ENCODE results near the gene TMEM63C.

TMEM63C gene

DNA sequence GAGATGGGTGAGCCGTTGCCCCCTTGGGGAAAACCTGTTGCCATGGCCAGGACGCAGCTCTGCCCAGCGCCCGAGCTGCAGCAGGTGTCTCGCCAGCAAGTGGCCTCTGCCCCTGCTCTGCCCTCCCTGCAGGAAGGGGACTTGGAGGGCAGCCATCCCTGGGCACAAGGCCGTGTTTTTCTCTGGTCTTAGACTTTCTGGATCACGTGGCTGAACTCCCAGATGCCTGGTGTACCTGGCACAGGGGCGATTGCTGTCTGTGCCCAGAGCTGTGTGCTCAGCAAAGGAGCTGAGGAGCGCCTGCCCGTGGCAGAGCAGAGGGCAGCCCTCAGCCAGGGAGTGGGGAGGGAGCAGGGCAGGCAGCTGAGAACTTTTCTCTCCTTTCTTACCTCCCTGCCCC is 38.0 kb downstream of the TMEM63C start:
- H3K36me3 ChIP-seq (ENCODE audit: control insufficient read depth in 1 of 2, insufficient read depth in 2 of 2, low read length in 2 of 2), result no peaks in the 10 kb centered on the region
- no peak overlapping the region for H2AK5ac ChIP-seq (ENCODE audit: low read length)
- no peak overlapping the region for H3K23ac ChIP-seq (ENCODE audit: low read length)
- no peak overlapping the region for H2BK12ac ChIP-seq (ENCODE audit: low read length)
- H2AFZ ChIP-seq (ENCODE audit: insufficient read depth, low read length, poor library complexity), result no peak overlapping the region
- no peaks in the 10 kb centered on the region for H3K9me3 ChIP-seq (ENCODE audit: insufficient read depth, low read depth, low read length)
- no peak overlapping the region for H3K27ac ChIP-seq (ENCODE audit: low read depth, low read length)
- H2BK120ac ChIP-seq (ENCODE audit: insufficient read depth, low read length, poor library complexity), result no peak overlapping the region
- H4K91ac ChIP-seq (ENCODE audit: low read depth, low read length), result no peak overlapping the region
- H3K4me3 ChIP-seq (ENCODE audit: low read depth, low read length), result no peak overlapping the region
- no peak overlapping the region for H3K14ac ChIP-seq (ENCODE audit: low read length)
- H4K8ac ChIP-seq (ENCODE audit: low read depth, low read length), result no peak overlapping the region
- DNase-seq, result no peak
- WGBS (ENCODE audit: extremely low coverage, insufficient coverage, insufficient read length), result no CpG with 5 or more reads among the region's 10 CpGs
- no peak overlapping the region for H4K12ac ChIP-seq (ENCODE audit: low read depth, low read length)
- H3K9ac ChIP-seq (ENCODE audit: low read length), result no peak overlapping the region
- no peaks in the 10 kb centered on the region for H3K4me1 ChIP-seq (ENCODE audit: control insufficient read depth in 1 of 2, insufficient read depth in 2 of 2, low read length in 2 of 2)
- H3K27me3 ChIP-seq (ENCODE audit: insufficient read depth, low read length), result no peaks in the 10 kb centered on the region
- no peak overlapping the region for H2BK5ac ChIP-seq (ENCODE audit: low read depth, low read length, poor library complexity)
- H3K18ac ChIP-seq (ENCODE audit: low read length), result no peak overlapping the region
- no peaks in the 10 kb centered on the region for H3K79me2 ChIP-seq (ENCODE audit: control insufficient read depth, insufficient read depth, low read length, poor library complexity)
- H3K4ac ChIP-seq (ENCODE audit: low read depth, low read length), result no peak overlapping the region
- H3K79me1 ChIP-seq (ENCODE audit: low read length), result no peaks in the 10 kb centered on the region
- H3K4me2 ChIP-seq (ENCODE audit: low read length), result no peak overlapping the region

DNA sequence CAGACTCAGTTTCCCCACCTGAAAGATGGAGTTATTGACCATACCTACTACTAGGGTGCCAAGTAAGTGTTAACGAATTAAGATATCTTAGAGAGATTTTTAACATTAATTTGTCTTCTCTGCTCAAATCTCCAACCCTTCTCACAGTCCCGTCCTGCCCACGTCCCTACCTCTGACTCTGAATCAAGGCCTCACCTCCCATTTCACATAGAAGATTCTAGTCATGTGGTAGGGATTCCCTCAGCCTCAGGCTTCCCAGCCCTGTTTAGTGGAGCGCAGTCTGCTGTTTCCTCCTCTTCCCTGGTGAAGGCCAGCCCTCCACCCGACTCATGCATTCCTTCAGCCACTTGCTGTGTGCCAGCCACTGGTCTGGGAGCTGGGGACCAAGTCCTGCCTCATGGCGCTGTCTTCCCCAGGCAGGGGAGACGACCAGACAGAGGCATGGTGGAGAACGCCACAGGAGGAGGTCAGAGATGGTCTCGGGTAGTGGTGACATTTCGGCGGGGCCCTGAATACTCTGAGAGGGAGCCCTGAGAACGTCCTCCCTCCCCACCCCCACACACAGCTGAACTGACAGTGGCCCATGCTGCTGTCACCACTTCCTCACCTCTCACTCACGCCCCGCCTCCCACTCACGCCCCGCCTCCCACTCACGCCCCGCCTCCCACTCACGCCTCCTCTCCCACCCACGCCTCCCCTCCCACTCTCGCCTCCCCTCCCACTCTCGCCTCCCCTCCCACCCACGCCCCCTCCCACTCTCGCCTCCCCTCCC is 38.8 kb downstream of the TMEM63C start:
- Histone ChIP-seq H3K4me3 (ENCODE audit: low read depth, low read length) (no peak overlapping the region), H3K4me1 (ENCODE audit: control insufficient read depth in 1 of 2, insufficient read depth in 2 of 2, low read length in 2 of 2) (no peaks in the 10 kb centered on the region), H3K9me3 (ENCODE audit: insufficient read depth, low read depth, low read length) (no peaks in the 10 kb centered on the region), H2AK5ac (ENCODE audit: low read length) (no peak overlapping the region), H3K27me3 (ENCODE audit: insufficient read depth, low read length) (no peaks in the 10 kb centered on the region), H3K14ac (ENCODE audit: low read length) (no peak overlapping the region), H3K36me3 (ENCODE audit: control insufficient read depth in 1 of 2, insufficient read depth in 2 of 2, low read length in 2 of 2) (no peaks in the 10 kb centered on the region), H2BK12ac (ENCODE audit: low read length) (no peak overlapping the region), H3K9ac (ENCODE audit: low read length) (no peak overlapping the region), H4K8ac (ENCODE audit: low read depth, low read length) (no peak overlapping the region), H4K12ac (ENCODE audit: low read depth, low read length) (no peak overlapping the region), H3K79me1 (ENCODE audit: low read length) (no peaks in the 10 kb centered on the region), H4K91ac (ENCODE audit: low read depth, low read length) (no peak overlapping the region), H3K27ac (ENCODE audit: low read depth, low read length) (no peak overlapping the region), H3K79me2 (ENCODE audit: control insufficient read depth, insufficient read depth, low read length, poor library complexity) (no peaks in the 10 kb centered on the region), H3K23ac (ENCODE audit: low read length) (no peak overlapping the region), H3K4me2 (ENCODE audit: low read length) (no peak overlapping the region), H2AFZ (ENCODE audit: insufficient read depth, low read length, poor library complexity) (no peak overlapping the region), H3K4ac (ENCODE audit: low read depth, low read length) (no peak overlapping the region), H2BK5ac (ENCODE audit: low read depth, low read length, poor library complexity) (no peak overlapping the region), H2BK120ac (ENCODE audit: insufficient read depth, low read length, poor library complexity) (no peak overlapping the region), H3K18ac (ENCODE audit: low read length) (no peak overlapping the region)
- no peak for DNase-seq
- WGBS (ENCODE audit: extremely low coverage, insufficient coverage, insufficient read length), result no CpG with 5 or more reads among the region's 24 CpGs

DNA sequence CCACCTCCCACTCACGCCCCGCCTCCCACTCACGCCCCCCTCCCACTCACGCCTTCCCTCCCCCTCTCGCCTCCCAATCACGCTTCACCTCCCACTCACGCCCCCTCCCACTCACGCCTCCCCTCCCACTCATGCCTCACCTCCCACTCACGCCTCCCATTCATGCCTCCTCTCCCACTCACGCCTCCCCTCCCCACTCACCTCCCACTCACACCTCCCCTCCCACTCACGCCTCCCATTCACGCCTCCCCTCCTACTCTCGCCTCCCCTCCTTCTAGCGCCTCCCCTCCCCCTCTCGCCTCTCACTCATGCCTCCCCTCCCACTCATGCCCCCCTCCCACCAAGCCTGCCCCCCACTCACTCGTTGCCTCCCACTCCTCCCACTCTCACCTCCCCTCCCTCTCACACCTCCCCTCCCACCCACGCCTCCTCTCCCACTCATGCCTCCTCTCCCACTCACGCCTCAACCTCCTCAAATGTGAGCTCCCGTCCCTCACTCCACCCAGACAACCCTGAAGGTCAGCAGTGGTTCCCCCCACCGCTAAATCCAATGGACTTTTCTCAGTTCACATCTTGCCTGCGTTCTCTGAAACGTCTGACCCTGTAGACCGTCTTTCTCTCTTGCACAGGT is 39.8 kb downstream of the TMEM63C start:
- Histone ChIP-seq H3K36me3 (ENCODE audit: control insufficient read depth in 1 of 2, insufficient read depth in 2 of 2, low read length in 2 of 2) (no peaks in the 10 kb centered on the region), H3K4me1 (ENCODE audit: control insufficient read depth in 1 of 2, insufficient read depth in 2 of 2, low read length in 2 of 2) (no peaks in the 10 kb centered on the region), H3K4ac (ENCODE audit: low read depth, low read length) (no peak overlapping the region), H2BK120ac (ENCODE audit: insufficient read depth, low read length, poor library complexity) (no peak overlapping the region), H2BK12ac (ENCODE audit: low read length) (no peak overlapping the region), H2BK5ac (ENCODE audit: low read depth, low read length, poor library complexity) (no peak overlapping the region), H3K23ac (ENCODE audit: low read length) (no peak overlapping the region), H3K27ac (ENCODE audit: low read depth, low read length) (no peak overlapping the region), H3K18ac (ENCODE audit: low read length) (no peak overlapping the region), H3K14ac (ENCODE audit: low read length) (no peak overlapping the region), H3K79me2 (ENCODE audit: control insufficient read depth, insufficient read depth, low read length, poor library complexity) (no peaks in the 10 kb centered on the region), H2AFZ (ENCODE audit: insufficient read depth, low read length, poor library complexity) (no peak overlapping the region), H3K4me2 (ENCODE audit: low read length) (no peak overlapping the region), H3K9me3 (ENCODE audit: insufficient read depth, low read depth, low read length) (no peaks in the 10 kb centered on the region), H4K8ac (ENCODE audit: low read depth, low read length) (no peak overlapping the region), H4K12ac (ENCODE audit: low read depth, low read length) (no peak overlapping the region), H3K27me3 (ENCODE audit: insufficient read depth, low read length) (no peaks in the 10 kb centered on the region), H4K91ac (ENCODE audit: low read depth, low read length) (no peak overlapping the region), H3K4me3 (ENCODE audit: low read depth, low read length) (no peak overlapping the region), H3K79me1 (ENCODE audit: low read length) (no peaks in the 10 kb centered on the region), H2AK5ac (ENCODE audit: low read length) (no peak overlapping the region), H3K9ac (ENCODE audit: low read length) (no peak overlapping the region)
- over 99% methylated on average over 7 of the region's 23 CpGs for WGBS (ENCODE audit: extremely low coverage, insufficient coverage, insufficient read length)
- no peak for DNase-seq

DNA sequence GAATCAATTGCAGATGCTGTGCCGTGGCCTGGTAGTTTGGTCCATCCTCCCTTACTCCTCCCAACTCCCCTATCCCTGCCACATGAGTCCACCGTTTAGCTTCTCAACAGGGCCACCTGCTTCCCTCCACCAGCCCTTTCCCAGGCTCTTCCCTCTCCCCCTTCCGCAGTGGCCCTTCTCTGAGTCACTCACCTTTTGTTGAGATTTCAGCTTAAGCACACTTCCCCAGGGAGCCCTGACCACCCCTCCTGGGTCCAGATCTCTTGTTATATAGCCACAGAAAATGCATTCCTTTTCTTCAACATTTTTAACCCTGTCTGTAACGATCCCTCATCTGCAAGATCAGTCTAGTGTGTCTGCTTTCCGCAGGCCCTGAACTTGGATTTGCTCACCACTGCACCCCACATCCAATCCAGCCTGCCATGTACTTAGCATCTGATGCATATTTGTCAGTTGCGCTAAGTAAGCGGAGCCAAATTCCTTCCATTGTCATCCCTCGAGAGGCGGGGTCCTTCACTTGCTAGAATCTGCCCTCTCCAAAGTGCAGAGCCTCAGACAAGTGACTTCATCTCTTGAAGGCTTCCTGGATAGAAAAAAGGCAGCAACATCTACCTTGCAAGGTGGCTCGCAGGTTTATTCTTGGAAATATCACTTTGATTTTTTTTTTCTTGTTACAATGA is 41.1 kb downstream of the TMEM63C start:
- H3K27ac ChIP-seq (ENCODE audit: low read depth, low read length), result no peak overlapping the region
- no peak overlapping the region for H4K91ac ChIP-seq (ENCODE audit: low read depth, low read length)
- H3K23ac ChIP-seq (ENCODE audit: low read length), result no peak overlapping the region
- no peak overlapping the region for H2BK5ac ChIP-seq (ENCODE audit: low read depth, low read length, poor library complexity)
- H3K79me1 ChIP-seq (ENCODE audit: low read length), result no peaks in the 10 kb centered on the region
- H2AK5ac ChIP-seq (ENCODE audit: low read length), result no peak overlapping the region
- no peak overlapping the region for H4K12ac ChIP-seq (ENCODE audit: low read depth, low read length)
- H3K27me3 ChIP-seq (ENCODE audit: insufficient read depth, low read length), result no peaks in the 10 kb centered on the region
- H3K4me2 ChIP-seq (ENCODE audit: low read length), result no peak overlapping the region
- no peak overlapping the region for H4K8ac ChIP-seq (ENCODE audit: low read depth, low read length)
- no peak overlapping the region for H2AFZ ChIP-seq (ENCODE audit: insufficient read depth, low read length, poor library complexity)
- no CpG with 5 or more reads among the region's 10 CpGs for WGBS (ENCODE audit: extremely low coverage, insufficient coverage, insufficient read length)
- DNase-seq, result no peak
- H3K79me2 ChIP-seq (ENCODE audit: control insufficient read depth, insufficient read depth, low read length, poor library complexity), result no peaks in the 10 kb centered on the region
- H3K4ac ChIP-seq (ENCODE audit: low read depth, low read length), result no peak overlapping the region
- H3K4me3 ChIP-seq (ENCODE audit: low read depth, low read length), result no peak overlapping the region
- H3K9ac ChIP-seq (ENCODE audit: low read length), result no peak overlapping the region
- no peak overlapping the region for H2BK12ac ChIP-seq (ENCODE audit: low read length)
- no peak overlapping the region for H3K14ac ChIP-seq (ENCODE audit: low read length)
- H3K36me3 ChIP-seq (ENCODE audit: control insufficient read depth in 1 of 2, insufficient read depth in 2 of 2, low read length in 2 of 2), result no peaks in the 10 kb centered on the region
- H3K4me1 ChIP-seq (ENCODE audit: control insufficient read depth in 1 of 2, insufficient read depth in 2 of 2, low read length in 2 of 2), result no peaks in the 10 kb centered on the region
- H3K9me3 ChIP-seq (ENCODE audit: insufficient read depth, low read depth, low read length), result no peaks in the 10 kb centered on the region
- no peak overlapping the region for H3K18ac ChIP-seq (ENCODE audit: low read length)
- H2BK120ac ChIP-seq (ENCODE audit: insufficient read depth, low read length, poor library complexity), result no peak overlapping the region

All from trophoblast cell (in vitro differentiated cells and primary cell).